K562 (cell line): Measurements from ENCODE around the gene GRPR. TPM values are rescaled to one million over a fixed set of nuclear protein-coding genes. Genes with fewer than 3 reads are reported as not detected.

Experiments
- ATAC-seq: fragments of 200-7000 bp; cut with Tn5 transposase; 3 replicates; pipeline ENCODE4 v1.9.1; 2020; ENCODE audit warnings: moderate library complexity
- BruUV-seq: library from RNA; stranded (reverse); fragments of 400-500 nt; replicated peaks from 2 replicates; lab custom pipeline; 2021; lab: Mats Ljungman, UMichigan
- CTCF ChIA-PET: fragments of 300-600 bp; formaldehyde crosslinking; extraction: SDS; loops from one replicate; lab custom pipeline; 2021; ENCODE audit warnings: low intra/inter-chr PET ratio; lab: Yijun Ruan, JAX
- POLR2A ChIA-PET: fragments of 300-600, 350-650 bp; sonication (Branson Sonifier 250); formaldehyde crosslinking; extraction: SDS; loops from one replicate; lab custom pipeline; 2021; ENCODE audit warnings: antibody characterized with exemption, inconsistent platforms; lab: Yijun Ruan, JAX
- DNase-seq, 4 experiments: peaks; one replicate each; pipeline versions ENCODE4 v3.0.0 to v3.0.0-alpha.2; 2011 to 2018; ENCODE audit warnings: low spot score in 3 of 4, mixed read lengths in 3 of 4; ENCODE audit errors: extremely low read depth in 1 of 4
- FAIRE-seq: peaks from 2 replicates; lab custom pipeline; 2011; peaks lifted over from hg19 to GRCh38; lab: Jason Lieb, UNC
- H2AFZ ChIP-seq: 2 replicates; pipeline ENCODE4 v1.6.0; 2011; ENCODE audit warnings: low read depth, low read length, control low read depth, inconsistent platforms
- H3K27ac ChIP-seq: fragments of 200-600 bp; 3 replicates; pipeline ENCODE4 v1.8.0; 2011; ENCODE audit warnings: low read depth, mild to moderate bottlenecking, control low read depth, inconsistent platforms, low read length, moderate library complexity, mixed read lengths; ENCODE audit errors: extremely low read depth
- H3K27me3 ChIP-seq, 2 experiments: fragments of 300-600 bp in 1 of 2; 2 replicates in 1 of 2; 3 replicates in 1 of 2; pipeline versions ENCODE4 v1.6.0 to v1.8.0; 2011; ENCODE audit warnings: inconsistent platforms in 2 of 2, low read length in 2 of 2, mild to moderate bottlenecking in 1 of 2, mixed read lengths in 1 of 2, moderate library complexity in 1 of 2; ENCODE audit not compliant: control insufficient read depth in 2 of 2, insufficient read depth in 2 of 2
- H3K36me3 ChIP-seq: fragments of 300-600 bp; 3 replicates; pipeline ENCODE4 v1.8.0; 2011; ENCODE audit warnings: mild to moderate bottlenecking, low read length, inconsistent platforms; ENCODE audit not compliant: control insufficient read depth, insufficient read depth
- H3K4me1 ChIP-seq, 2 experiments: fragments of 200-600 bp in 1 of 2; replicated peaks in 1 of 2; 2 replicates in 1 of 2; 3 replicates in 1 of 2; pipeline versions ENCODE4 v1.5.1 to v1.8.0; 2011; ENCODE audit warnings: inconsistent platforms in 2 of 2, low read length in 2 of 2, mild to moderate bottlenecking in 1 of 2, mixed read lengths in 1 of 2, moderate library complexity in 1 of 2; ENCODE audit not compliant: control insufficient read depth in 2 of 2, insufficient read depth in 2 of 2
- H3K4me2 ChIP-seq: 2 replicates; pipeline ENCODE4 v1.6.1; 2011; ENCODE audit warnings: low read length, control low read depth, inconsistent platforms, mixed read lengths; ENCODE audit not compliant: insufficient read depth
- H3K4me3 ChIP-seq: fragments of 200-600 bp; sonication (generic), shearing (Covaris generic); 2 replicates; pipeline ENCODE4 v1.5.1; 2016; ENCODE audit warnings: control low read depth, inconsistent platforms
- H3K79me2 ChIP-seq: fragments of 200-600 bp; 3 replicates; pipeline ENCODE4 v1.8.0; 2011; ENCODE audit warnings: low read length, inconsistent platforms; ENCODE audit not compliant: control insufficient read depth, insufficient read depth
- H3K9ac ChIP-seq, 2 experiments: 2 replicates each; pipeline versions ENCODE4 v1.6.0 to v1.6.1; 2011; ENCODE audit warnings: low read depth in 2 of 2, low read length in 2 of 2, control low read depth in 1 of 2, inconsistent platforms in 1 of 2, mild to moderate bottlenecking in 1 of 2, mixed read lengths in 1 of 2; ENCODE audit not compliant: insufficient read depth in 1 of 2
- H3K9me1 ChIP-seq: one replicate; pipeline ENCODE4 v1.6.0; 2011; ENCODE audit warnings: inconsistent platforms, mild to moderate bottlenecking, low read length, moderate library complexity; ENCODE audit not compliant: control insufficient read depth, insufficient read depth
- H3K9me3 ChIP-seq: replicated peaks from 2 replicates; pipeline ENCODE4 v1.5.1; 2011; ENCODE audit warnings: low read depth, low read length, inconsistent platforms; ENCODE audit not compliant: control insufficient read depth, insufficient read depth
- H4K20me1 ChIP-seq: replicated peaks from 2 replicates; pipeline ENCODE4 v1.6.1; 2011; ENCODE audit warnings: low read length, inconsistent platforms, mixed read lengths; ENCODE audit not compliant: control insufficient read depth, insufficient read depth
- FOXJ3 ChIP-seq: sonication (generic); formaldehyde crosslinking; IDR thresholded peaks from 2 replicates; pipeline ENCODE4 v1.4.0; 2020; ENCODE audit warnings: mild to moderate bottlenecking, missing genetic modification reagents
- HIVEP1 ChIP-seq: fragments of 250-450 bp; sonication (Bioruptor Pico); IDR thresholded peaks from 2 replicates; pipeline ENCODE4 v1.4.0; 2020; ENCODE audit warnings: mild to moderate bottlenecking
- ZMIZ1 ChIP-seq, 2 experiments: fragments of 150-350 bp in 1 of 2; IDR thresholded peaks; 2 replicates each; pipeline ENCODE4 v1.6.1; 2012 to 2016; ENCODE audit warnings: low read depth in 2 of 2, low read length in 2 of 2, mild to moderate bottlenecking in 1 of 2, moderate library complexity in 1 of 2
- ZNF699 ChIP-seq: fragments of 250-450 bp; sonication (Bioruptor Pico); IDR thresholded peaks from 2 replicates; pipeline ENCODE4 v1.8.0; 2021; ENCODE audit warnings: mild to moderate bottlenecking, moderate library complexity; ENCODE audit not compliant: insufficient replicate concordance
- ZNF75A ChIP-seq: fragments of 450-650 bp; formaldehyde crosslinking; IDR thresholded peaks from 2 replicates; pipeline ENCODE4 v1.4.0; 2020; ENCODE audit warnings: mild to moderate bottlenecking
- ZNF79 ChIP-seq: fragments of 250-450 bp; sonication (Bioruptor Pico); IDR thresholded peaks from 2 replicates; pipeline ENCODE4 v1.4.0; 2020; ENCODE audit warnings: low read depth, mild to moderate bottlenecking, moderate library complexity
- WGBS: fragments of 100-300 bp; shearing (Covaris generic); methylation state at CpG from one replicate; pipeline ENCODE4 v1.1.6; 2016; ENCODE audit warnings: low coverage, mixed read lengths; ENCODE audit not compliant: insufficient coverage; ENCODE audit errors: missing lambda C conversion rate; 5-methylcytosine and 5-hydroxymethylcytosine counted together
- in situ Hi-C: fragments of 300-500 bp; cut with MboI; formaldehyde crosslinking; loops from 4 replicates; pipeline ENCODE4 v1.15.0; 2018; ENCODE audit warnings: inconsistent platforms, mixed read lengths
- intact Hi-C: fragments of 100-400 bp; cut with micrococcal nuclease; formaldehyde crosslinking; loops from 2 replicates; pipeline ENCODE4 v1.14.2; 2022
- polyA plus RNA-seq, 8 experiments: library from polyadenylated mRNA; depleted of rRNA in 4 of 8; stranded (reverse) in 5 of 8; unstranded in 3 of 8; fragments of >200 nt; fragmentation: Nextera tagmentation in 2 of 8; fragmentation: Illumina TruSeq in 1 of 8; extraction: Ambion mirVana in 2 of 8; extraction: Trizol in 1 of 8; gene quantifications; 2 replicates each; pipeline versions ENCODE4 v1.2.1 to v1.2.3, GENCODE V29; 2011 to 2014; ENCODE audit warnings: inconsistent platforms in 1 of 8, missing spikeins in 1 of 8
- total RNA-seq, 7 experiments: library from RNA; depleted of rRNA in 6 of 7; stranded (reverse); fragments of >200 nt in 6 of 7; fragmentation: Illumina TruSeq in 2 of 7; extraction: Trizol in 2 of 7; gene quantifications; 2 replicates each; pipeline versions ENCODE4 v1.2.1 to v1.2.3, GENCODE V29; 2011 to 2021; ENCODE audit warnings: low replicate concordance in 1 of 7
- TF ChIP-seq, protein P1 (sequence below), 2 experiments: fragments of 450-650 bp in 1 of 2; sonication (generic) in 1 of 2; formaldehyde crosslinking in 1 of 2; IDR thresholded peaks; 2 replicates each; pipeline versions ENCODE4 v1.7.1 to v1.9.0; 2016 to 2022; ENCODE audit warnings: inconsistent platforms in 1 of 2, mild to moderate bottlenecking in 1 of 2, missing genetic modification reagents in 1 of 2
- TF ChIP-seq, protein P2 (sequence below): IDR thresholded peaks from 2 replicates; pipeline ENCODE4 v1.6.1; 2014; ENCODE audit warnings: antibody characterized with exemption

Gene GRPR
- total and polyA plus RNA-seq, 9 of the 15 experiments (the other 6 are each of a cell fraction or from before 2014, with no cell fraction given): 0.06 to 0.11 TPM; not detected in 7

GRCh38 chrX:16202943-16203342 lies 79.6 kb downstream of the GRPR start:
- CTCF ChIA-PET: no interaction called here
- H3K9ac ChIP-seq: no peak overlapping the region
- H4K20me1 ChIP-seq: no peaks in the 10 kb centered on the region
- no peaks in the 10 kb centered on the region for H3K9me3 ChIP-seq
- H3K79me2 ChIP-seq: no peaks in the 10 kb centered on the region
- no peaks in the 10 kb centered on the region for H3K4me1 ChIP-seq
- no peaks in the 10 kb centered on the region for H3K27me3 ChIP-seq
- POLR2A ChIA-PET: no interaction called here
- no peaks in the 10 kb centered on the region for H3K36me3 ChIP-seq
- H3K4me2 ChIP-seq: no peak overlapping the region
- H2AFZ ChIP-seq: no peak overlapping the region
- intact Hi-C loops (no loop called here), in situ Hi-C loops (no loop called here)
- ATAC-seq (no peak), FAIRE-seq (no peak), DNase-seq (no peak)
- no TSS peak for BruUV-seq
- no peak overlapping the region for H3K4me3 ChIP-seq
- H3K9me1 ChIP-seq: no peaks in the 10 kb centered on the region
- WGBS: 9% methylated on average over 4 of the region's 4 CpGs
- H3K27ac ChIP-seq: no peak overlapping the region
- TF ChIP-seq FOXJ3 (no peak), ZNF79 (CRISPR knock-in tag) (no peak), ZNF699 (CRISPR knock-in tag) (no peak), ZMIZ1 (IDR thresholded peaks at IDR 0.05; ENCODE audit: low read depth in 2 of 2, low read length in 2 of 2) (no peak), ZNF75A (CRISPR knock-in tag) (no peak), HIVEP1 (CRISPR knock-in tag) (no peak)
- TF ChIP-seq, protein P1, sequence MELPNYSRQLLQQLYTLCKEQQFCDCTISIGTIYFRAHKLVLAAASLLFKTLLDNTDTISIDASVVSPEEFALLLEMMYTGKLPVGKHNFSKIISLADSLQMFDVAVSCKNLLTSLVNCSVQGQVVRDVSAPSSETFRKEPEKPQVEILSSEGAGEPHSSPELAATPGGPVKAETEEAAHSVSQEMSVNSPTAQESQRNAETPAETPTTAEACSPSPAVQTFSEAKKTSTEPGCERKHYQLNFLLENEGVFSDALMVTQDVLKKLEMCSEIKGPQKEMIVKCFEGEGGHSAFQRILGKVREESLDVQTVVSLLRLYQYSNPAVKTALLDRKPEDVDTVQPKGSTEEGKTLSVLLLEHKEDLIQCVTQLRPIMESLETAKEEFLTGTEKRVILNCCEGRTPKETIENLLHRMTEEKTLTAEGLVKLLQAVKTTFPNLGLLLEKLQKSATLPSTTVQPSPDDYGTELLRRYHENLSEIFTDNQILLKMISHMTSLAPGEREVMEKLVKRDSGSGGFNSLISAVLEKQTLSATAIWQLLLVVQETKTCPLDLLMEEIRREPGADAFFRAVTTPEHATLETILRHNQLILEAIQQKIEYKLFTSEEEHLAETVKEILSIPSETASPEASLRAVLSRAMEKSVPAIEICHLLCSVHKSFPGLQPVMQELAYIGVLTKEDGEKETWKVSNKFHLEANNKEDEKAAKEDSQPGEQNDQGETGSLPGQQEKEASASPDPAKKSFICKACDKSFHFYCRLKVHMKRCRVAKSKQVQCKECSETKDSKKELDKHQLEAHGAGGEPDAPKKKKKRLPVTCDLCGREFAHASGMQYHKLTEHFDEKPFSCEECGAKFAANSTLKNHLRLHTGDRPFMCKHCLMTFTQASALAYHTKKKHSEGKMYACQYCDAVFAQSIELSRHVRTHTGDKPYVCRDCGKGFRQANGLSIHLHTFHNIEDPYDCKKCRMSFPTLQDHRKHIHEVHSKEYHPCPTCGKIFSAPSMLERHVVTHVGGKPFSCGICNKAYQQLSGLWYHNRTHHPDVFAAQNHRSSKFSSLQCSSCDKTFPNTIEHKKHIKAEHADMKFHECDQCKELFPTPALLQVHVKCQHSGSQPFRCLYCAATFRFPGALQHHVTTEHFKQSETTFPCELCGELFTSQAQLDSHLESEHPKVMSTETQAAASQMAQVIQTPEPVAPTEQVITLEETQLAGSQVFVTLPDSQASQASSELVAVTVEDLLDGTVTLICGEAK (IDR thresholded peaks at IDR 0.05): no peak
- TF ChIP-seq, protein P1 (CRISPR knock-in tag; IDR thresholded peaks at IDR 0.05): no peak
- TF ChIP-seq, protein P2, sequence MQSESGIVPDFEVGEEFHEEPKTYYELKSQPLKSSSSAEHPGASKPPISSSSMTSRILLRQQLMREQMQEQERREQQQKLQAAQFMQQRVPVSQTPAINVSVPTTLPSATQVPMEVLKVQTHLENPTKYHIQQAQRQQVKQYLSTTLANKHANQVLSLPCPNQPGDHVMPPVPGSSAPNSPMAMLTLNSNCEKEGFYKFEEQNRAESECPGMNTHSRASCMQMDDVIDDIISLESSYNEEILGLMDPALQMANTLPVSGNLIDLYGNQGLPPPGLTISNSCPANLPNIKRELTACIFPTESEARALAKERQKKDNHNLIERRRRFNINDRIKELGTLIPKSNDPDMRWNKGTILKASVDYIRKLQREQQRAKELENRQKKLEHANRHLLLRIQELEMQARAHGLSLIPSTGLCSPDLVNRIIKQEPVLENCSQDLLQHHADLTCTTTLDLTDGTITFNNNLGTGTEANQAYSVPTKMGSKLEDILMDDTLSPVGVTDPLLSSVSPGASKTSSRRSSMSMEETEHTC: no peak
